Aorta (tissue), 5 donors: Measurements from ENCODE around the gene MED13L. TPM values are rescaled to one million over a fixed set of nuclear protein-coding genes. Genes with fewer than 3 reads are reported as not detected.
"Not testable (repeated sequence)": the region's sequence is repeated elsewhere in the genome, so short reads cannot be mapped to it uniquely, and the experiment has no call there.

Source experiments
- ATAC-seq: fragments of 200-7000 bp; cut with Tn5 transposase; one replicate; pipeline ENCODE4 v1.9.1; 2022; ENCODE audit warnings: moderate library complexity; ENCODE audit not compliant: low FRiP score
- DNase-seq, 2 donors: peaks; one replicate each; pipeline ENCODE4 v3.0.0-alpha.2; 2020
- H3K27ac ChIP-seq, 2 donors: one replicate each; pipeline ENCODE4 v1.5.1; 2013; ENCODE audit warnings: low read length in 2 of 2, mild to moderate bottlenecking in 2 of 2, moderate library complexity in 2 of 2, control low read depth in 1 of 2, inconsistent platforms in 1 of 2, low read depth in 1 of 2
- H3K27me3 ChIP-seq, 2 donors: one replicate each; pipeline ENCODE4 v1.6.1; 2013; ENCODE audit warnings: control low read depth in 1 of 2, low read length in 1 of 2, mild to moderate bottlenecking in 1 of 2, moderate library complexity in 1 of 2; ENCODE audit not compliant: insufficient read depth in 2 of 2, control insufficient read depth in 1 of 2
- H3K36me3 ChIP-seq, 2 donors: one replicate each; pipeline ENCODE4 v1.6.1; 2013; ENCODE audit warnings: control low read depth in 1 of 2, low read length in 1 of 2, mild to moderate bottlenecking in 1 of 2; ENCODE audit not compliant: insufficient read depth in 2 of 2, control insufficient read depth in 1 of 2
- H3K4me1 ChIP-seq, 2 donors: one replicate each; pipeline ENCODE4 v1.6.1; 2013; ENCODE audit warnings: low read length in 2 of 2, control low read depth in 1 of 2, mild to moderate bottlenecking in 1 of 2, moderate library complexity in 1 of 2; ENCODE audit not compliant: insufficient read depth in 2 of 2, control insufficient read depth in 1 of 2
- H3K4me3 ChIP-seq, 2 donors: one replicate each; pipeline ENCODE4 v1.5.1; 2013; ENCODE audit warnings: low read length in 2 of 2, control low read depth in 1 of 2, mild to moderate bottlenecking in 1 of 2
- H3K9me3 ChIP-seq: one replicate; pipeline ENCODE4 v1.6.1; 2013; ENCODE audit warnings: mild to moderate bottlenecking, low read length; ENCODE audit not compliant: control insufficient read depth
- WGBS, 2 donors: extraction: QIAGEN DNeasy Blood & Tissue Kit; methylation state at CpG; one replicate each; pipeline ENCODE4 v1.1.7; 2013; 5-methylcytosine and 5-hydroxymethylcytosine counted together
- intact Hi-C, 2 donors: fragments of 100-400 bp; cut with DNase I; formaldehyde crosslinking; loops; one replicate each; pipeline versions ENCODE4 v1.14.2 to v1.15.0; 2022
- polyA plus RNA-seq, 2 donors: library from polyadenylated mRNA; stranded (reverse); fragments of 200-250 nt; gene quantifications; one replicate each; pipeline ENCODE4 v1.2.3, GENCODE V29; 2013
- total RNA-seq, 2 donors: library from RNA; stranded (reverse); fragmentation: NEBNext Ultra II Directional; extraction: Animal tissue kit (Norgen Biotek cat#: 25700); gene quantifications; one replicate each; pipeline ENCODE4 v1.2.1, GENCODE V29; 2021
- donor health status: healthy with polysubstance abuse.
- donor health status: Bipolar disorder and iron deficiency.
- donor health status: DM: no; HTN: no; CAD: no.
- donor health status: DM: no; HTN: no; CAD: no.
- donor health status: DM: yes; HTN: yes; CAD: no.

MED13L gene
- total and polyA plus RNA-seq, 4 donors: 16.7 to 215 (median 114) TPM

DNA sequence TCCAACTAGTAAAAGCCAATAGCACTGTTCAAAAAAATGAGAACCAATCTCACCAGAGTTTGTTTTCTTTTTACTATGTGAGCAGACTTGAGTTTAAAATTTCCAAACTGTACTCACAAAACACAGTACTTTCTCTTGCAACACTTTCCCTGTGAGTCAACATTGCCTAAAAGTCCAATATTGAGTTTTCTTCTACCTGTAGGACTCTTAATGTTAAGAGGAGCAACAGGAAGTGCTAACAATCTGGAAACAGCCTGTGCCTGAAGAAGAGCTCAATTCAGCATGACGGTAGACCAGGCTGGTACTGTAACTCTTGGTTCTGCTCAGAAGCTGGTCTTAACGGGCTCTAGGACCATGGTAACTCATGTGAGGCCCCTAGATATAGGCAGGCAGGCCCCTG lies 144.3 kb downstream of the MED13L start:
- DNase-seq: no peak
- no peak for ATAC-seq
- WGBS, 2 donors: 59 to 60% methylated on average over 2 of the region's 2 CpGs
- Histone ChIP-seq H3K27ac (no peak overlapping the region), H3K36me3 (no peaks in the 10 kb centered on the region), H3K4me1 (peaks cover 4 to 13% of the 10 kb centered on the region in 2 donors), H3K9me3 (no peaks in the 10 kb centered on the region), H3K27me3 (no peaks in the 10 kb centered on the region), H3K4me3 (no peak overlapping the region)
- intact Hi-C loops: no loop called here

- H3K4me1 ChIP-seq: peaks cover 4 to 19% of the 10 kb centered on the region in 2 donors
- ATAC-seq, H3K9me3 ChIP-seq, DNase-seq, H3K27me3 ChIP-seq, H3K27ac ChIP-seq, H3K36me3 ChIP-seq, H3K4me3 ChIP-seq, intact Hi-C loops: not testable (repeated sequence)
- 62 to 67% methylated on average over 10 of the region's 10 CpGs for WGBS, 2 donors
These were observed 145.5 kb downstream of the MED13L start for GRCh38 chr12:116131987-116132386.

GRCh38 chr12:116131176-116131575 lies 146.3 kb downstream of the MED13L start:
- Histone ChIP-seq H3K9me3 (no peaks in the 10 kb centered on the region), H3K36me3 (no peaks in the 10 kb centered on the region), H3K27ac (no peak overlapping the region), H3K4me1 (peaks cover 4 to 22% of the 10 kb centered on the region in 2 donors), H3K4me3 (no peak overlapping the region), H3K27me3 (no peaks in the 10 kb centered on the region)
- WGBS, 2 donors: 89 to 95% methylated on average over 3 of the region's 3 CpGs
- intact Hi-C loops: no loop called here
- no peak for ATAC-seq
- no peak for DNase-seq

DNA sequence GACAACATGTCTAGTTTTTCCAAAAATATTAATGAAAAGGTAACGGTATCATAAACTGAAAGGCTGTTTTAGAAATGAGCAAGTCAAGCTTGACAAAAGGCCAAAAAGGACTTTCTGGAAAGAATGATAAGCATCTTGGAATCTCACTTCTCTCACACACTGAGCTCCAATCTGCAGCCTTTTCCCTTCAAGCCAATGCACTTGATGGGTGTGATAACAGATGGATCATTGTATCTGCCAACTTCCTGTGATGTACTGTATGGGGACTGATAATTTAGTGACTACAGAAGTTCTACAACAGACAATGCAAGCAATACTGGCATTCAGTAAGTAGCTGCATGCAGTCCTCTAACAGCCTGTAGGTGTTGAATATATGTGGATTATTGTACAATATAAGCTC lies 147.1 kb downstream of the MED13L start:
- 6 to 7% methylated on average over 1 of the region's 1 CpG for WGBS, 2 donors
- H3K9me3 ChIP-seq: no peaks in the 10 kb centered on the region

DNA sequence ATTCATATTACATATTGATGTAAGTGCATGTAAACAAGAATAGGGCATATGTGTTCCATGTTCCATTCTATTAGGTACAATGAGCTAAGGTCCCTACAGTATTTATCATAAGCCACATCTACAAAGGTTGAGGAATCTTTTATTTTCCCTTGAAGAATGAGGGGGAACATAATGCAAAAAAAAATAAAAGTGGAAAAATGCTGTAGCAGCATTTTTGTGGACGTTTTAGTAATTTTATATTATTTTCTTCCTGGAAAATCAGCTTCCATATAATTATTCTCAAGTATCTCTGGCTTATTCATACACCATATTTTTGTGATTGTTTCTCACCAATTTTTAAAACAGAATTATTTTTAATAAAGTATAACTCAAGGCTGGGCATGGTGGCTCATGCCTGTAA lies 148.7 kb downstream of the MED13L start:
- 59 to 71% methylated on average over 1 of the region's 1 CpG for WGBS, 2 donors
- peaks cover 5 to 23% of the 10 kb centered on the region in 2 donors for H3K4me1 ChIP-seq
- H3K27ac ChIP-seq: no peak overlapping the region

More for the DNA sequence above, 147.1 kb downstream of the MED13L start:
- no peak for ATAC-seq
- Histone ChIP-seq H3K36me3 (no peaks in the 10 kb centered on the region), H3K4me1 (peaks cover 4 to 22% of the 10 kb centered on the region in 2 donors), H3K4me3 (no peak overlapping the region), H3K27ac (no peak overlapping the region), H3K27me3 (no peaks in the 10 kb centered on the region)
- intact Hi-C loops: no loop called here
- DNase-seq: no peak

DNA sequence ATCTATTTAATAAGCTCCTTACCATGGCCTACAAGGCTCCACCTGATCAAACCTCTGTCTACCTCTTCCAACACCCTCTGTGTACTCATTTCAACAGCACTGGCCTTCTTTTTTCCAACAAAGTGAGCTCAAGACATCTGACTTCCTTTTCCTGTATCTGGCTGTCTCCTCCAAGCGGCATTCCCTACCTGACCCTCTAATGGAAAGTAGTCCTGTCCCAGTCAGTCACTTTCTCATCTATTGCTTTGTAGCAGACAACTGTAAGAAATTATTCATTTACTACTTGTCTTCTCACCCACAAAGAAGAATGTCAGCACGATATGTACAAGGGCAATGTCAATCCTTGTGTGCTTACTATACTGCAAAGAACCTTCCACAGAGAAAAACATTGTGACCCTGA lies 149.6 kb downstream of the MED13L start:
- intact Hi-C loops: no loop called here
- Histone ChIP-seq H3K27me3 (no peaks in the 10 kb centered on the region), H3K36me3 (no peaks in the 10 kb centered on the region), H3K4me1 (peaks cover 4 to 23% of the 10 kb centered on the region in 2 donors), H3K4me3 (no peak overlapping the region), H3K9me3 (no peaks in the 10 kb centered on the region), H3K27ac (no peak overlapping the region)
- DNase-seq (no peak), ATAC-seq (no peak)
- WGBS, 2 donors: 91 to 92% methylated on average over 2 of the region's 2 CpGs

More for the DNA sequence above, 148.7 kb downstream of the MED13L start:
- no peak overlapping the region for H3K4me3 ChIP-seq
- intact Hi-C loops: no loop called here
- ATAC-seq (no peak), DNase-seq (no peak)
- no peaks in the 10 kb centered on the region for H3K36me3 ChIP-seq
- H3K27me3 ChIP-seq: no peaks in the 10 kb centered on the region
- no peaks in the 10 kb centered on the region for H3K9me3 ChIP-seq

DNA sequence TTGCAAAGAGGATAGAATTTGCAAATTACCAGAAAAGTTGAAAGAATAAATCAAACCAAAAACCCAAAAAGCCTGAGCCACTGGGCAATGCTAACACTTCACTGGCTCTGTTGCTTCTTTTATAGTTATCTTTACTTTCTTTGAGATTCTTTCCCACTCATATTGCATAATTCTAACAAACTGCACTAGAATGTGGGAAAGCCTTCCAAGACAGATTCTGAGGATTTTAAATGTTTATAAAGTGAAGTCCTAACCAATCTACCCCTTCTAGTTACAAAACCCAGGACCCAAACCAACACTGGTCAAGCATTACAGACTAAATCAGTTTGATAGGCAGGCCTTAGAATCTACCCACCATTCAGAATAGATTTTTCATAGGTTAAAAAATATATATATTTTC lies 150.9 kb downstream of the MED13L start:
- Histone ChIP-seq H3K36me3 (no peaks in the 10 kb centered on the region), H3K4me3 (no peak overlapping the region), H3K9me3 (no peaks in the 10 kb centered on the region), H3K27me3 (no peaks in the 10 kb centered on the region), H3K4me1 (peaks cover 9 to 23% of the 10 kb centered on the region in 2 donors), H3K27ac (no peak overlapping the region)
- no peak for ATAC-seq
- intact Hi-C loops: no loop called here
- no peak for DNase-seq

DNA sequence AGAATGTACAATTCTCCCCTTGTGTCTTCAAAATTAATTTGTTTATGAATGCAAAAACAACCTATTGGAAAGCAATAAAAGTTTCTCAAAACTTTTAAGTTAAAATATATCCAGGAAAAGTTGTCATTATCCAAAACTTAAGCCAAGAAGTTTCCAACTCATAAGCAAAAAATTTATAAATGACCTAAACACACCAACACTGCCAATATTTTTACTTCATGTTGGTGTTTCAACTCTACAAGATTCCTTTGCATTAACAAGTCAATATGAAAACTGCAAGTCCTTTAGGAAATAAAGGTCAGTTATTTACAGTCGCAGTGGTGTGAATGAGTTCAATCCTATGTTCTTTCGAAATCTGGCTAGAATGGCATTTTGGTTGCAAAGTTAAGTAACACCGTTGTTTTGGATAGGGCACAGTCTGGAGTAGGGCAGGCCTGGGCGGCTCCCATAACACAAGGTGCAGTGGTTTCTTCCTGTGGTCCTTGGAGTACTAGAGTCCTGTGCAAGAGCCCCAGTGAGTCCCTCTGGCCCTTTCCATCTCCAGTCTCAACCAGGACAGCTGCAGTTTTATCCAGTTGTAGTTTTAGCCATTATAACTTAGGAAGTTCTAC lies 151.4 kb downstream of the MED13L start:
- Histone ChIP-seq H3K27ac (no peak overlapping the region), H3K36me3 (no peaks in the 10 kb centered on the region), H3K27me3 (no peaks in the 10 kb centered on the region), H3K4me1 (peaks cover 9 to 20% of the 10 kb centered on the region in 2 donors), H3K9me3 (no peaks in the 10 kb centered on the region), H3K4me3 (no peak overlapping the region)
- ATAC-seq (no peak), DNase-seq (no peak)
- WGBS, 2 donors: 56 to 62% methylated on average over 4 of the region's 4 CpGs
- intact Hi-C loops: no loop called here

DNA sequence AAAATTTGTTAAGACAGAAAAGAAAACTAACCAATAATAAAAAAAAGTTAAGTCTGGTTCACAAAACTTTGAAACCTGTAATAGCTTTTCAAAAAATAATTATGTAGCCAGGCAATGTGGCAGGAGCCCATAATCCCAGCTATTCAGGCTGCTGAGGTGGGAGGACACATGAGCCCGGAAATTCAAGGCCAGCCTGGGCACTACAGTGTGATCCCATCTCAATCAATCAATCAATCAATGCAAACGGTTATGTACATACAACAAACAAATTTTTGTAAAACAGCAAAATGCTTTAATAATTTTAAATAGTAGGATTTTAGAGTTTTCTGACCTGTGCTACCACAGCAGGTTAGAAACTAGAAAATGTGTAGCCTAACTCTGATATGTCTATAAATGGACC lies 152.4 kb downstream of the MED13L start:
- no peak overlapping the region for H3K27ac ChIP-seq
- H3K9me3 ChIP-seq: no peaks in the 10 kb centered on the region
- no peaks in the 10 kb centered on the region for H3K27me3 ChIP-seq
- intact Hi-C loops: no loop called here
- no peak overlapping the region for H3K4me3 ChIP-seq
- no peak for DNase-seq
- no peaks in the 10 kb centered on the region for H3K36me3 ChIP-seq
- H3K4me1 ChIP-seq: peaks cover 9 to 18% of the 10 kb centered on the region in 2 donors
- 67 to 72% methylated on average over 2 of the region's 2 CpGs for WGBS, 2 donors
- ATAC-seq: no peak
